Islet precursor cell (in vitro differentiated cells): ENCODE measurements around the gene HDLBP.

Experiments
- DNase-seq: peaks from one replicate; pipeline ENCODE4 v3.0.0-alpha.2; 2018

HDLBP gene

DNA sequence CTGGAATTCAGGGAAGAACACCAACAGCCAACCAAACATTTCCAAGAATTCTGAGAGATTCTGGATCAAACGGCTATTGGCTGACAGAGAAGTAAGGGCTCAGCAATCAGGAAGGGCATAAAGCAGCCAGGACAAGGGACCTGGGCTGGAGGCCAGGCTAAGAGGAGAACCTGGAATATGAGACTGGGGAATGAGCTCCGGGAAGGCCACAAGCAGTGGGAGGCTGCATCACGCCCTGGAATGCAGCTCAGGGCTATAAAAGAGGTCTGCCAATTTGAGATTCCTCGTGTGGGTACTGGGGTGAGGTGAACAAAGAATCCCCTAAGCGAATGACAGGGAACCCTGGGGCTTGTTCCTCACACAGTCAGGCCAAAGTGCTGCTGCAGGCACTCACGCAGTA lies 66.6 kb downstream of the HDLBP start:
- DNase-seq: no peak

- DNase-seq: no peak
Observed at GRCh38 chr2:241248289-241248688, 67.2 kb downstream of the HDLBP start.

DNA sequence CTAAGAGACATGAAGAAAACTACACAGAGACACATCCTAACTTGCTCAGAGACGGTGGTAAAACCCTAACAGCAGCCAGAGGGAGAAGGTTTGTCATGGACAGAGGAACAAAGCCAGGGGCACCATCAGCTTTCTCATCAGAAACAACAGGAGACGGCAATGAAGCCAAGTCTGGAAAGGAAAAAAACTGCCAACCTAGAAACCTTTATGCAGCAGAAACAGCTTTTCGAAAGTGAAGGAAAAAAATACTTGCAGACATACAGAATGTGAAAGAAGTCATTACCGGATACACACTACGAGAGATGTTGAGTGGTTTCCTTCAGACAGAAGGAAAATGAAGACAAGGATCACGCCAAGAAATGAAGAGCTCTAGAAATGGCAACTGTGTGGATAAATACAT lies 71.1 kb downstream of the HDLBP start:
- no peak for DNase-seq

DNA sequence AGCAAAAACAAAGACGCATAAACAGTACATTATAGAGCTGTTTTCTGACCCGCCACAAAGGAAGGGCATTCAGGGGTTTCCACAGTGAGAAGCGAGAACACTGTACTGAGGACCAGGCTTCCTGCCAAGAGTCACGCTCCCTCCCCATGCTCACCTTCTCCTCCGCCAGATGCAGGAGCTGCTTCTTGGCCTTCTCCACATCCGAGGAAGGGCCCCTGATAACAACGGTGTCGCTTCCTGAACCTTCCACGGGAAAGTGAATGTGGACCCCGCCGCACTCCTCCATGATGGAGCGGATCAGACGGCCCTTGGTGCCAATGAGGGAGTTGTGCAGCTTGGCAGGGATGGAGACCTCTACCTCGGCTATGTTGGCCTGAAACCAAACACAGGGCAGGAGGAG lies 73.2 kb downstream of the HDLBP start:
- DNase-seq: no peak

GRCh38 chr2:241241669-241242068 lies 73.8 kb downstream of the HDLBP start:
- DNase-seq: no peak

GRCh38 chr2:241240320-241241004 lies 75.0 kb downstream of the HDLBP start:
- DNase-seq: no peak

DNA sequence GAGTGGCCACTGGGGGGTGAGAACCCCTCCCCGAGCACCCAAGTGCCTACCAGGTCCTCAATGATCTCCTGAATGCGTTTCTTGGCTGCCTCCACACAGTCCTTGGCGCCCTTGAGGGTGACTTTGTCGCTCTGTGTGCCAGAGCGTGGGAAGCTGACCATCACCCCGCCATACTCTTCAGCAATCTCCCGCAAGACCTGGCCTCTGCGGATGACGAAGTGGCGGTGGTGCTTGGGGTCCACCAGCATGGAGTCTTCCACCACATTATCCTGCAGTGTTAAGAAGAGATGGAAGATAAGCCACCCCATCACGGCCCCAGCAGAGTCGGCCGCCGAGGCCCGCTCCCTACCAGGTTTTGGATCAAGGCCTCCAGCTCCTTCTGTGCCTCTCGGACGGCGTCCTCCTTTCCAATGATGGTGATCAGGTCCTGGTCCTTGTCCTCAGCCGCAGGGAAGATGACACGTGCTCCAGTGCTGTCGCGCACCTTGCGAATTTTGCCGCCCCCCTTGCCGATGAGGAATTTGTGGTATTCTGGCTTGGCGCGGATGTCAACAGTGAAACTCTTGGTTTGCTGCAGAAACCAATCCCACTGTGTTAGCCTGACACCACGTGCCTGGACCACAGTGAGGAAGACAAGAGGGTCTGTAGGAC lies 75.8 kb downstream of the HDLBP start:
- DNase-seq: no peak

DNA sequence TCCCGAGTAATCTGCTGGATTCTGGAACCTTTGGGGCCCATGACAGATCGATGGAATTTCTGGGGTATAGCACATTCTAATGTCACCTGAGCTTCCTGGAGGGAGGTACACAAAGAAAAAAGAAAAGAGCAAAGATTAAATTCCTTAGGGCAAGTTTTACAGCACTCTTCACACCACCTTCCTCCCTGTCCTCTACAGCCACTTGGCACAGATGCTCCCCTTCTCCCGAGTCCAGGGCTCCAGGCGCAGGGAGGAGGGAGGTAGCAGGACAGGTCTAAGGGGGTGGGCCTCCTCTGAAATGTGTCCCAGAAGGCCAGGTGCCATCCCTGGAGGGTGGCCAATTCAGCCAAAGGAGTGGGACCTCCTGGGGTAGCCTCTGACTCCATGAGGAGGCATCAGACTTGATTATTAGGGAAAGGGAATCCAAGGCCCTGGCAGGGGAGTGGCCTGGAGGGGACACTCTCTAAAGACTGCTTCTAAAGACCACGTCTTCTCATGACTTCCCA lies 76.7 kb downstream of the HDLBP start:
- DNase-seq: no peak

- DNase-seq: no peak
Observed at GRCh38 chr2:241237949-241238371, 77.5 kb downstream of the HDLBP start.

DNA sequence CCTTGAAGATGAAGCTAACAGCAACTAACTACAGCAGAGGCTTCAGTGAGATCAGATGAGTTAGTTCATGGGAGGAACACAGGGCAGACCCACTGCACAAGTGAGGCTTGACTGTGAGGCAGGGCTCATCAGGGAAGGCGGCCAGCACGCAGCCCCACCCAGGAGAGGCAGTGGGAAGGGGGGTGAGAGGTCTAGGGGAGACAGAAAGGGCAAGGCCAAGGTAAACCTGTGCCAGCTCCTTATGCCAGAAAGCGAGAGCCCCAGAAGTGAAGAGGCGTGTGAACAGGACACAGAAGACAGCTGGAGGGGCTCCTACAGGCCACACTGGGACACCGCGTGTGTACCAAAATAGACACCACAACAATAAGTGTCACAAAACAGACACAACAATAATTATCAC lies 78.4 kb downstream of the HDLBP start:
- DNase-seq: no peak

DNA sequence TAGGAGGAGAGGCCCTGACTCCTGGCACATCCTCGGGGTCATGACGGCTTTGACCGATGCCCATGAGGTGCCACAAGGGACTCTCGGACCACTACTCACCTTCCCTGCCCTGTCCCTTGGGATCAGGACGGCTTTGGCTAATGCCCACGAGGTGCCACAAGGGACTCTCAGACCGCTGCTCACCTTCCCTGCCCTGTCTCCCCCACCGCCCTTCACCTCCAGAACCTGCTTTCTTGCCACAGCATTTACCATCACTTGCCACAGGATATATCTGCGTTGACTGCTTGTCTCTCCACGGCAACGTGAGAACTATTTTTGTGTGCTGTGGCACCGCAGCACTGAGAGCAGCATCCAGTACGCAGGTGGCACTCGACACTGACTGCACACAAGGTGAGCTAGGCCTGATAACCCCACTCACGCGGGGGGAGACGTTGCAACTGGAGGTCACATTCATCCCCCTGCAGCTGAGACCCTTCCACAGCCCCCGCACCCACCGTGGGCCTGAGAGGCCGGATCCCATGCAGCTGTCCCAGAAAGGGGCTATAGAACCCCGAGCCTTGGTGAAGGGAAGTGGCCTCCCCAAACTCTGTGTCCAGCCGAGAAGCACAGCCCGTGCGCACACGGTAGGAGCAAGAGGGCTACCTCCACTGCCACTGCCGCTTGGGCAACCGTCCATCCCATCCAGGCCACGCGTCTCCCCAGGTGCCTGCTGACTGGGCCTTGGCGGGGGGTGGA lies 79.4 kb downstream of the HDLBP start:
- DNase-seq: no peak

DNA sequence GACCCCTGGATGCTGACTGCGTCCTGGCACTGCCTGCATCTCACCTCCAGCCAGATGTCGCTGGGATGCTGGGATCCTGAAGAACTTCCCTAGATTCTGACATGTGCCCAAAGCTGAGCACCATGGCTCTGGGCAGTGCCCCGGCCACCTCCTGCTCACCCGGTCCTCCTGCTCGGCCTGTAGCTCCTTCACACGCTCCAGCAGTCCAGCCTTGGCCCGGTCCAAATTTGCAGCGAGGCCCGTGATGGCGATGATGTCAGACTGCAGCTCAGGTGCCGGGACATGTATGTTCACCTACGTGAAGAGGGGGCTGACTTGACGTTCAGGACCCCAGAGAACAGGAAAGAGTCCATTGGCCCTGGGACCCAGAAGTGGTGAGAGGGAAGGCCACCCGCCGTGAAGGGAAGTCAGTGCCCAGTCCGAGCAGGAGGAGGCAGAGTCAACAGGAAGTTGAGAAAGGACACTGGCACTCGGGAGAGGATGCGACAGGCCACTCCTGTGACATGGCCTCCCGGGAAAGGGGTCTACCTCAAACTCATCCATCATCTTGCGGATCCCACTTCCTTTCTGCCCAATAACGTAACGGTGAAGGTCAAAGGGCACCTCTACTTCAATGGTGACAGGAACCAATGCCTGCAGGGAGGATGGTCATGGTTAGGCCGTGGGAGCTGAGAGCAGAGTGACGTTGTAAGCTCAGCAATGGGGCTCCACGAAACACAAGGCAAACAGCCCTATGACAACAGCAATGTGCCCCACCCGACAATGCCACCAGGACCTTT lies 80.3 kb downstream of the HDLBP start:
- DNase-seq: no peak

- no peak for DNase-seq
Observed at GRCh38 chr2:241234066-241234790, 81.2 kb downstream of the HDLBP start.

DNA sequence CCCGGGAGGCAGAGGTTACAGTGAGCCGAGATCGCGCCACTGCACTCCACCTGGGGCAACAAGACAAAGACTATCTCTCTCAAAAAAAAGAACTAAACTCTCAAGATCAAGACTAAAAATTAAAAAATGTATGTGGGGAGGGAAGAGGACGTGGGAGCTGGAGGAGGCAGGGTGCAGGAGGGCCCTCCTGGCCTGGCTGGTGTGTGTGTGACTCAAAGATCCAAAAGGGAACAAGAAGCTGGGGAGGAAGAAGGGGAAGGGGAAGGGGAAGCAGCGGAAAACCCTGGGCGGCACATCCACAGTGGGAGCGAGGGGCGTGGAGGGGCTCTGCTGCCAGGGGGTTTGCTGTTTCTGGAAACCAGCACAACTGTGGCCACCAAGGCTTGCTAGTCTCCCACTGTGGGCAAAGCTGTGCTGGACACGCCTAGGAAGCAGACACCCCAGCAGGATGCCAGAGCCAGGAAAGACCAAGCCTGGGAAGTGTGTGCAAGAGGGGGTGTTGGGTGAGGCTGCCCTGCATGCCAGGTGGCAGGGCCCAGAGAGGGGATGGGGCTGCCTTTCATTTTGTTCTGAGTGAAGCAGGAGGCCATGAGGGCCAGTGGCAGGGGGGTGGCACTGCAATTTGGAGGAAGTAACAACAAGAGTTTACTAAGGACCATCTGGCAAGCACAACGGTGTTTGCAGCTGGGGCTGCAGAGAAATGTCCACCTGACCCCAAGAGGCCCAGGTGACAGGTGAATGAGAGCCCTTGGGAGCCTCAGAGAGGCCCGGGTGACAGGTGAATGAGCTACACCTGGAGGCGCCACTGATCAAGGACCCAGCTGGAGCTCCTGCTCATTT lies 82.5 kb downstream of the HDLBP start:
- DNase-seq: no peak

DNA sequence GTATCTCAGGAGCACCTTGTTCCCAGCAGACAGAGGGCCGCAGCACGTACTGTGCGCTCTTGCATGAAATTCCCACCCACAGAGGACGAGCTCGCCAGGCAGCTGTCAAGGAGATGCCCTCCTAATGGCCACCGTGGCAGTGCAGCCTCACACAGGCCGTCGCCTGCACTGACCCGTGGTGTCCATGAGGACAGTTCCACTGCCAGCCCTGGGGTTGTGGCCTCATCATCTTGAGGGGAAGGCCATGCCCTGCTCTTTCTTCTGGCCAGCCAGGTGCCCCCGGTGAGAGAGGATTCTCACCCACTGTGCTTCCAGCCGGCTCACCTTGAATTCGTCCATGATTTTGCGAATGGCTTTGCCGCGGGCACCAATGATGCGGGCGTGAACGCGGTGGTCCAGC lies 85.0 kb downstream of the HDLBP start:
- DNase-seq: no peak

DNA sequence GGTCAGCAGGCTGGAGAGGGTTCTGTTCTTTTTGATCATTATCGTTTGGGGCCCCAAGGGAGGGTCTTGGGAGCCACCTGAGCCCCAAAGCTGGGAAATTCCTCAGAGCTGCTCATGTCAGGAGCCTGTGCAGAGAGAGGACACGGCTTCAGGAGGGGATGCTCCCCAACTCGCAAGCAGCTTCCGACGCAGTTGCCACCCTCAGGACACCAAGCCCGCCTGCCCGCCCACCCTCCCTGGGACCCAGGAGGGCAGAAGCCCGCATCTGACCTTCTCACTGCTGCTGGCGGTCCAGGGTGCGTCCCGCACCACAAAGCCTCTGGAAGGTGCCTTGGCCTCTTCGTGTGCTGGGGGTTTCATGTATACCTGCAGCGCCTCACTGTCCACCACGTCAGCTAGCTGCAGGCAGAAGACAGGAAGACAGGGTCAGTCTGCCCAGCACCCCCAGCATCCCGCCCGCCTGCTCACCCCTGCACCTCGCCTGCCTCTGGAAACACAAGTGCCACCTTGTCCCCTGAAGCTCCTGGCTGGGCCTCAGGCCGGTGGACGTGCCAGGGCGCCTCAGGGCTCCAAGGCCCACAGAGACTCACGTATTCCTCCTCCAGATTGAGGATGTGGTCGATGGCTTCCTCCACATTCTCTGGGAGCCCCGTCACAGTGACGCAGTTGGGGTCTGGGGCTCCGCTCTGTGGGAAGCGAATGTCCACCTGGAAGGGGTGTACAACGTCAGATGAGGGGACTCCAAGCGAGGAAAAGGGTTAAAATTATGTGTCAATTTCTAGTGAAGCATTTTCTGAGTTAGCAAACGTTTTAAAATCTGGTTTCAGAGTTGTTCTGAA lies 85.7 kb downstream of the HDLBP start:
- no peak for DNase-seq

DNA sequence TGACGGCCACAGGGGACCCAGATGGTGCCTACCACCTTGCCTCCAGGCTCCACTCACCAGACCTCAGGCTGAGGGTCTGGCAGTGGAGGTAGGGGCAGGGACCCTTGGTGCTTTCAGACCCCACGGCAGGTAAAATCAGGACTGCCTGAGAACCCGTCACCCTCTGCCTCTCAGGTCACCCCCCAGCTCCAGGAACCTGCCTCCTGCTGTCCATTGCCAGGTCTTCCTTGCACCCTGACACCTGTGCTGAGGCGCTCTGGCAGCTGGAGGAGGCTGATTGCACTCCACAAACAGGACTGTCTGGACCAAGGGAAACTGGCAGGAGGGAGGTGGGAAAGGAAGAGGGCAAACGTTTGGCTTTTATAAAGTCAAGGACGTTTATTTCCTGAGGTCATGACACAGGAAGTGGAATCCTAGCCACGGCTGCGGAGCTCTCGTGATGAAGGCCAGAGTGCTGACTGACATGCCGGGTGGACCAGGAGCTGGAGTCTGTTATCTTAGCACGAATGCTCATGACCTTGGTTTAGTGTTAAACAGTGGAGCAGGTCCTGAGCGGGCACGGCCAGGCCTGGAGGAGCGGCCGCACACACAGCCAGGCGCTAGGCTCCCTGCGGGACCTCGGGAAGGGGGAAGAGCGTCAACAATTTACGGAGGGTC lies 86.5 kb downstream of the HDLBP start:
- DNase-seq: no peak

DNA sequence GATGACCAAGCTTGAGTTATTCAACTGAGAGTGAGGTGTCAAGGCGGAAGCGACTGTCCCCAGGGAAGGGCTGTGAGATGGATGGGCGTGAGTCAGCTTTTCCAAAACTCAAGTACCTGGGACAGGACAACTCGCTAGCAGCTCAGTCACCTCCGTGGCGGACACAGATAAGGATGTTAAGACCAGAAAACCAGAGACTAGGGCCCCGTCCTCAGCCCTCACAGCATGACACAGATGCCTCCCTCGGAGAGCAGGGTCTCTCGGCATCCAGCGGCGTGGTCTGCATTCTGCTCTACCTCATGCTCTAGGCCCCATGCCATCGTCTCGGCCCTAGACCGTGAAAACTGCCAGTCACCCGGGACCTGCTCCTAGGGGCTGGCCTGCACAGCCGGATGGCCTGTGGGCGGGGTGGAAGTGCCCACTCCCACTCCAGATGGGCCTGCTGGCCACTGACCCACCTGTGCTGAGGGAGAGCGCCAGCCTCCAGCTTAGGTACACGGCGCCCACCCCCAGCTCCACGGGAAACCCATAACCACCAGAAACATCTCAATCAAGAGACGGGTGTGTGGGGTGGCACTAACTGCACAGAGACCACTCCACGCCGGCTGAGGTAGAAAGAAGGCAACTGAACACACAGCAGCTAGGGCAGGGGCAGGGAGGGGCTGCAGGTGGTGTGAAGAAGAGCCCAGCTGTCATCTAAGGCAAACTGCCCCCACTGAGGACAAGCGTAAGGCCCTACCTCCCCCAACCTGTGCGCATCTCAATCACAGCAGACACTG lies 87.2 kb downstream of the HDLBP start:
- DNase-seq: no peak

DNA sequence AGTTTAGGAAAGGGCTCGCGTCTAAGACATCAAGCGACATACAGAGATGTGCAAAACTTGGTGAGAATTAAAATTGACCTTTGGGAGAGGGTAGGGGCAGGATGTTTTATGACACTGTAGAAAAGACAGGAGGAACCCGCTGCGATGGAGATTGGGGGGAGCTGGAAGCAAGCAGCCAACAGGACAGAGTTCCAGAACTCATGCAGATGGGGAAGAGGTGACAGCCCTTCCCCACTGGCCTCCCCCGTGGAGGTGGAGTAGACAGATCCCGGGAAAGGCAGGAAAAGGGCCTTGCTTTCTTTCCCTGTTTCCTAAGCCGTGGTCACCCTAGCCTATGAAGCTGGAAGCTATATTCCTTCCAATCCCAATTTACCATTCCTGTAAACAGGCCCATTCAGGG lies 87.9 kb downstream of the HDLBP start:
- DNase-seq: no peak
